Measurements from ENCODE around the gene TEDC1. TPM values are rescaled to one million over a fixed set of nuclear protein-coding genes. Genes with fewer than 3 reads are reported as not detected.
A peak's percentile ranks its signal among the peaks of the same experiment; 100 is the strongest.

The TEDC1 gene
- total RNA-seq, 5 donors from 2014 or later (not counting 1 experiment from before 2014, with no cell fraction given): 32.8 to 186 (median 37.5) TPM

DNA sequence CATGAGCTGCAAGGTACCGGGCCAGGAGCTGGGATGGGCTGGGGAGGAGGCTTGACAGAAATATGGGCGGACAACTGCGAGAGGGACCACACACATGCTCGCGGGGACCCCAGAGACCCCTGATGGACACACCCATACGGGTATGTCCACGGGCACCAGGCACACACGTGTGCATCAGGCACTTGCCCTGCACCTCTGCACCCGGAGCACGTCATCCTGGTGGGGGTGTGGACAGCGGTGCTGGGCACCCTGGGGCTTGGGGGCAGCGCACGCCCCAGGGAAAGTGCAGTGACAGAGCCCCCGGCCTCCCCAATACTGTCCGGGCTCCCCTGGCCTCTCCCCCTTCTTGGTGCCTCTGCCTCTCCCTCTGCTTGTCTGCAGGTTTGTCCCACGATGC, 6.1 kb upstream of the TEDC1 start:
- ChIA-PET CTCF (no interaction called here), POLR2A (no interaction called here)
- H3K4me1 Mint-ChIP-seq: peaks cover 61 to 68% (median 63%) of the 10 kb centered on the region in 3 donors
- no peaks in the 10 kb centered on the region for H3K27me3 ChIP-seq (replicated peaks in 1 of 2; ENCODE audit: control insufficient read depth in 2 of 2, extremely low read depth in 1 of 2, insufficient read depth in 2 of 2, low read length in 1 of 2)
- no peaks in the 10 kb centered on the region for H3K27me3 Mint-ChIP-seq
- H3K4me1 ChIP-seq (ENCODE audit: control insufficient read depth in 1 of 2, extremely low read depth in 1 of 2, insufficient read depth in 2 of 2, low read length in 2 of 2): peaks cover 34 to 95% of the 10 kb centered on the region in 2 experiments
- H3K4me3 ChIP-seq (ENCODE audit: control insufficient read depth in 1 of 2, extremely low read depth in 1 of 2, low read length in 1 of 2): no peak overlapping the region
- H3K9me3 ChIP-seq: no peaks in the 10 kb centered on the region
- WGBS (ENCODE audit: insufficient coverage): 88% methylated on average over 9 of the region's 16 CpGs
- H3K36me3 ChIP-seq (ENCODE audit: control insufficient read depth in 2 of 2, extremely low read depth in 1 of 2, insufficient read depth in 1 of 2, low read length in 1 of 2): peaks cover 0 to 6% of the 10 kb centered on the region in 2 donors
- no peaks in the 10 kb centered on the region for H3K9me3 Mint-ChIP-seq
- H3K27ac ChIP-seq (ENCODE audit: low read length): peak overlapping the region; percentile 100
- peak overlapping the region; percentile 91 to 95 for H3K27ac Mint-ChIP-seq
- H3K36me3 Mint-ChIP-seq: peaks cover 5% of the 10 kb centered on the region
- ATAC-seq (replicated peaks in 1 of 4) (no peak), DNase-seq (peak in 1 of 35 experiments; percentile 20)
- H3K4me3 Mint-ChIP-seq: peak overlapping the region in 1 of 3 donors; percentile 87

DNA sequence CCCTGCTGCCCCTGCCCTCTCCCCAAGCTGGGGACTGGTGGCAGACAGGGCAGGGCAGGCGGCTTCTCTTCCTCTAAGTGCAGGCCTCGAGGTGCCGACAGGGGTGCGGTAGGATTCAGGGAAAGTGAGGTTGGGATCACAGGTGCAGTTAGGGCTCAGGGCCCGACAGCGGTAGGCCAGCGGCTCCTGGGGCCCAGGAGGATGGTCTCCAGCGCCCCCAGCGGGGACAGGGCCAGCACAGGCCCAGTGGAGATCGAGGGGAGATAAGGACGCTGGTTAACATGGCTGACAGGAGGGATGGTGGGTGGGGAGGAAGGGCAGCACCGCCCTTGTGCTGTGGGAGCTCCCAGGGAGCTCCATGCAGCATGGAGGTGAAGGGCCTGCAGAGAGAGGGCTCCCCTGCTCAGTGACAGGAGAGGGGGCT, 5.3 kb upstream of the TEDC1 start:
- ChIA-PET CTCF (no interaction called here), POLR2A (interaction anchor here in 1 of 2 donors (1.0 kb wide), 1 partner anchor 421 kb away, joined by 5 read pairs; the partner anchor contains the start of gene GPR132)
- peaks cover 55 to 60% (median 56%) of the 10 kb centered on the region in 3 donors for H3K4me1 Mint-ChIP-seq
- Histone ChIP-seq H3K9me3 (no peaks in the 10 kb centered on the region), H3K27me3 (replicated peaks in 1 of 2; ENCODE audit: control insufficient read depth in 2 of 2, extremely low read depth in 1 of 2, insufficient read depth in 2 of 2, low read length in 1 of 2) (no peaks in the 10 kb centered on the region), H3K4me3 (ENCODE audit: control insufficient read depth in 1 of 2, extremely low read depth in 1 of 2, low read length in 1 of 2) (peak overlapping the region in 1 of 2 donors; percentile 94), H3K4me1 (ENCODE audit: control insufficient read depth in 1 of 2, extremely low read depth in 1 of 2, insufficient read depth in 2 of 2, low read length in 2 of 2) (peaks cover 34 to 90% of the 10 kb centered on the region in 2 experiments), H3K36me3 (ENCODE audit: control insufficient read depth in 2 of 2, extremely low read depth in 1 of 2, insufficient read depth in 1 of 2, low read length in 1 of 2) (peaks cover 0 to 6% of the 10 kb centered on the region in 2 donors), H3K27ac (ENCODE audit: low read length) (peak overlapping the region; percentile 100)
- H3K9me3 Mint-ChIP-seq: no peaks in the 10 kb centered on the region
- H3K36me3 Mint-ChIP-seq: peaks cover 5% of the 10 kb centered on the region
- peak overlapping the region; percentile 91 to 95 for H3K27ac Mint-ChIP-seq
- 43% methylated on average over 8 of the region's 12 CpGs for WGBS (ENCODE audit: insufficient coverage)
- DNase-seq: peak in 23 of 35 experiments; percentile 33 to 79 (median 49)
- peak overlapping the region in 2 of 3 donors; percentile 65 to 87 for H3K4me3 Mint-ChIP-seq
- H3K27me3 Mint-ChIP-seq: no peaks in the 10 kb centered on the region
- no peak for ATAC-seq (replicated peaks in 1 of 4)

DNA sequence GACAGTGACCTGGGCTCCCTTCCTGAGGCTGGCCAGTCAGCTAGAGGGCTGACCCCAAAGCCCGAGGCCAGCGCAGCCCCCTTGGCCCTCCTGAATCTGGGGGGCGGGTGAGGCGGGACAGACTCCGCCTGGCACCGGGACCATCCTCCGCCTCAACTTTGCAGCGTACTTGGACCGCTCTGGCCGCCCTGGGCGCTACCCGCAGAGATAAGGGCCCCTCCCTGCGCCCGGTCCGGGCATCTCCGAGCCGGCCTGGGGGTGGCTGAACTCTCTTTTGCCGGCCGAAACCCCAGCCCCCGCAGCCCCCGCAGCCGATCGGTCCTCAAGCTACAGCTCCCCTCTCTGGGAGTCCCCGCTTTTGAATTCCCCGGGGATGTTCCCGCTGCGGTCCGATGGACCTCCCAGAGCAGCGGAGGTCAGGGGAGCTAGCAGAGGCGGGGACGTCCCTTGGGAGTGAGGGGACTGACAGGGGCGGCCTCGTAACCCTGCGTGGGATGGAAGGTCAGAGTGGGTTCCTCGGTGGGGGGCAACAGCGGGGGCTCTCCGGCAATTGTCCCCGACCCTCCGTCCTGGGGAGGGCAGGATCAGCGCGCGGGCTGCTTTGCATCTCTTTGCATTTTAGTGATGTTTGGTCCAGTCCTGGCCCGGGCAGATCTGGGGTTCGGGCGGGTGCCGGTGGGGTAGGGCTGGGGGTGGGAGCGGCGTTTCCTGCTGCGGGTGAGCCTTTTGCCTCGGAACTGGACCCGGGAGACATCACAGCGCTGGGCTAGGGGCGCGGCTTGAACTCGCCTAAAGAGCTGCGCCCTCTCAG, 4.7 kb upstream of the TEDC1 start, which contains the start of gene CRIP1:
TSS of gene CRIP1 (plus strand) at position 724 of the 811 bp plus-strand sequence. CDS start 374 bp downstream, outside the sequence.
- Mint-ChIP-seq H3K27ac (peak within 1 kb of the TSS; percentile 93 to 95), H3K4me3 (peak within 1 kb of the TSS; percentile 81 to 87 (median 87)), H3K4me1 (peaks cover 50 to 56% (median 50%) of the 10 kb centered on the region in 3 donors), H3K36me3 (peaks cover 5% of the 10 kb centered on the region), H3K27me3 (no peaks in the 10 kb centered on the region), H3K9me3 (no peaks in the 10 kb centered on the region)
- 33% methylated on average over 54 of the region's 56 CpGs for WGBS (ENCODE audit: insufficient coverage)
- H3K4me1 ChIP-seq (ENCODE audit: control insufficient read depth in 1 of 2, extremely low read depth in 1 of 2, insufficient read depth in 2 of 2, low read length in 2 of 2): peaks cover 32 to 84% of the 10 kb centered on the region in 2 experiments
- peak within 1 kb of the TSS; percentile 100 for H3K27ac ChIP-seq (ENCODE audit: low read length)
- ChIA-PET CTCF (no interaction called here), POLR2A (interaction anchor here (0.6 to 1.0 kb wide), 2 partner anchors 12 to 421 kb away, joined by 3 to 5 read pairs; partner anchors contain the start of gene GPR132 (in 1 of the 2))
- H3K27me3 ChIP-seq (replicated peaks in 1 of 2; ENCODE audit: control insufficient read depth in 2 of 2, extremely low read depth in 1 of 2, insufficient read depth in 2 of 2, low read length in 1 of 2): no peaks in the 10 kb centered on the region
- peak within 1 kb of the TSS; percentile 74 to 94 for H3K4me3 ChIP-seq (ENCODE audit: control insufficient read depth in 1 of 2, extremely low read depth in 1 of 2, low read length in 1 of 2)
- peaks cover 0 to 6% of the 10 kb centered on the region in 2 donors for H3K36me3 ChIP-seq (ENCODE audit: control insufficient read depth in 2 of 2, extremely low read depth in 1 of 2, insufficient read depth in 1 of 2, low read length in 1 of 2)
- DNase-seq (peak in 3 of 35 experiments; percentile 24 to 52 (median 30)), ATAC-seq (replicated peaks in 1 of 4) (no peak)
- H3K9me3 ChIP-seq: no peaks in the 10 kb centered on the region

DNA sequence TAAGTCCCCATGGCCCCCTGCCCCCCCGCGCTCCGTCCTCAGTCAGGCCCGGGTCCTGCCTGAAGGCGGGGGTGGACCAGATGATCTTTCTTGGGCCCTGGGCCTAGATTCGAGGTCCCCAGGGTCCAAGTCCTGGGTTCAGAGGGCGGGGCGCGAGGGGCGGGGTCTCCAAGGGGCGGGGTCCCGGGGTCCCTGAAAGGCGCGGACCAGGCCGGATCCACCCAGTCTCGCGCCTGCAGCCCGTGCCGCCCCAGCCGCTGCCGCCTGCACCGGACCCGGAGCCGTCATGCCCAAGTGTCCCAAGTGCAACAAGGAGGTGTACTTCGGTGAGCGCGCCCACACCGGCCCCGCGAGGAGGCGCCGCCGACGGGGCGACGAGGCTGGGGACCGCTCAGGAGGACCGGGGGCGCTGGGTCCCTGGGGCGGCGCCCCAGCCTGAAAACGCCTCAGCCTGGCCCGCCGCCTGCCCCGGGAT, 4.0 kb upstream of the TEDC1 start:
- POLR2A ChIA-PET: interaction anchor here (0.6 to 1.0 kb wide), 2 partner anchors 13 to 422 kb away, joined by 3 to 5 read pairs; partner anchors contain the start of gene GPR132 (in 1 of the 2)

DNA sequence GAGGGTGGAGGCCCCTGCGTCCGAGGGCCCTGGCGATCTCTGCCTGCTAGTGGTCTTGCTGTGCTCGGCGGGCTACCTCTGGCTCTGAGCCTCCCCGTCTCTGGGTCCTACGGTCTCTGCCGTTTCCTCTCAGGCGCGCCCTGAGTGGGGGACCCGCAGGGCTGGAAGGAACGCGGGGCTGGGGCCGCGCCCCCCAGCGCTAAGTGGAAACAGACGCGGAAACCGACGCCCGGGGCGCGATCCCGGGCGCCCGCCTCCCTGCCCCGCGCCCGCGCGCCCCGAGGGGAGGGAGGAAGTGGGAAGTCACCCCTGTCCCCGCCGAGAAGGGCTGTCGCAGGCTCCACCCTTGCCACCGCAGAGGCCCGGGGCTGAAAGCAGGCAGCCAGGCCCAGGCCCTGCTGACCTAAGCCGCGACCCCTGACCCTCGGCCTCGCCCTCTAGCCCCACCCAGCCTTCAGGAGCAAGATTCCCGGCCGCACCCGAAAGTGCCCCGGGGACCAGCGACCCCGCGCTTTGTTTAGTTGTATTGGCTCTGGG, 3.5 kb upstream of the TEDC1 start:
- peaks cover 5% of the 10 kb centered on the region for H3K36me3 Mint-ChIP-seq
- peaks cover 0 to 6% of the 10 kb centered on the region in 2 donors for H3K36me3 ChIP-seq (ENCODE audit: control insufficient read depth in 2 of 2, extremely low read depth in 1 of 2, insufficient read depth in 1 of 2, low read length in 1 of 2)
- peak overlapping the region; percentile 81 to 87 (median 87) for H3K4me3 Mint-ChIP-seq
- peak overlapping the region; percentile 74 to 94 for H3K4me3 ChIP-seq (ENCODE audit: control insufficient read depth in 1 of 2, extremely low read depth in 1 of 2, low read length in 1 of 2)
- ATAC-seq (replicated peaks in 1 of 4) (peak; percentile 3 to 9 (median 6)), DNase-seq (peak in 34 of 35 experiments; percentile 55 to 87 (median 70))
- CTCF ChIA-PET: no interaction called here
- H3K27me3 ChIP-seq (replicated peaks in 1 of 2; ENCODE audit: control insufficient read depth in 2 of 2, extremely low read depth in 1 of 2, insufficient read depth in 2 of 2, low read length in 1 of 2): no peaks in the 10 kb centered on the region
- H3K27ac Mint-ChIP-seq: peak overlapping the region; percentile 93 to 94
- POLR2A ChIA-PET: interaction anchor here in 1 of 2 donors (0.6 kb wide), 1 partner anchor 13 kb away, joined by 3 read pairs; no protein-coding TSS in a partner anchor
- H3K27ac ChIP-seq (ENCODE audit: low read length): peak overlapping the region; percentile 100
- H3K4me1 ChIP-seq (ENCODE audit: control insufficient read depth in 1 of 2, extremely low read depth in 1 of 2, insufficient read depth in 2 of 2, low read length in 2 of 2): peaks cover 28 to 82% of the 10 kb centered on the region in 2 experiments
- no peaks in the 10 kb centered on the region for H3K27me3 Mint-ChIP-seq
- H3K4me1 Mint-ChIP-seq: peaks cover 47 to 53% (median 47%) of the 10 kb centered on the region in 3 donors
- H3K9me3 ChIP-seq: no peaks in the 10 kb centered on the region
- 2% methylated on average over 40 of the region's 48 CpGs for WGBS (ENCODE audit: insufficient coverage)
- H3K9me3 Mint-ChIP-seq: no peaks in the 10 kb centered on the region

More for the DNA sequence above, 4.0 kb upstream of the TEDC1 start:
- Mint-ChIP-seq H3K9me3 (no peaks in the 10 kb centered on the region), H3K4me1 (peaks cover 50 to 56% (median 51%) of the 10 kb centered on the region in 3 donors), H3K4me3 (peak overlapping the region; percentile 81 to 87 (median 87)), H3K27me3 (no peaks in the 10 kb centered on the region), H3K27ac (peak overlapping the region; percentile 93), H3K36me3 (peaks cover 5% of the 10 kb centered on the region)
- Histone ChIP-seq H3K4me1 (ENCODE audit: control insufficient read depth in 1 of 2, extremely low read depth in 1 of 2, insufficient read depth in 2 of 2, low read length in 2 of 2) (peaks cover 32 to 82% of the 10 kb centered on the region in 2 experiments), H3K9me3 (no peaks in the 10 kb centered on the region), H3K36me3 (ENCODE audit: control insufficient read depth in 2 of 2, extremely low read depth in 1 of 2, insufficient read depth in 1 of 2, low read length in 1 of 2) (peaks cover 0 to 6% of the 10 kb centered on the region in 2 donors), H3K4me3 (ENCODE audit: control insufficient read depth in 1 of 2, extremely low read depth in 1 of 2, low read length in 1 of 2) (peak overlapping the region; percentile 55 to 94), H3K27me3 (replicated peaks in 1 of 2; ENCODE audit: control insufficient read depth in 2 of 2, extremely low read depth in 1 of 2, insufficient read depth in 2 of 2, low read length in 1 of 2) (no peaks in the 10 kb centered on the region), H3K27ac (ENCODE audit: low read length) (peak overlapping the region; percentile 100)
- ATAC-seq (replicated peaks in 1 of 4) (no peak), DNase-seq (peak in 16 of 35 experiments; percentile 31 to 73 (median 50))
- CTCF ChIA-PET: no interaction called here
- WGBS (ENCODE audit: insufficient coverage): 1% methylated on average over 45 of the region's 45 CpGs
